ENCODE results near the gene MTX1.
"Not testable (repeated sequence)": the region's sequence is repeated elsewhere in the genome, so short reads cannot be mapped to it uniquely, and the experiment has no call there.

- TF ChIP-seq, protein P1, sequence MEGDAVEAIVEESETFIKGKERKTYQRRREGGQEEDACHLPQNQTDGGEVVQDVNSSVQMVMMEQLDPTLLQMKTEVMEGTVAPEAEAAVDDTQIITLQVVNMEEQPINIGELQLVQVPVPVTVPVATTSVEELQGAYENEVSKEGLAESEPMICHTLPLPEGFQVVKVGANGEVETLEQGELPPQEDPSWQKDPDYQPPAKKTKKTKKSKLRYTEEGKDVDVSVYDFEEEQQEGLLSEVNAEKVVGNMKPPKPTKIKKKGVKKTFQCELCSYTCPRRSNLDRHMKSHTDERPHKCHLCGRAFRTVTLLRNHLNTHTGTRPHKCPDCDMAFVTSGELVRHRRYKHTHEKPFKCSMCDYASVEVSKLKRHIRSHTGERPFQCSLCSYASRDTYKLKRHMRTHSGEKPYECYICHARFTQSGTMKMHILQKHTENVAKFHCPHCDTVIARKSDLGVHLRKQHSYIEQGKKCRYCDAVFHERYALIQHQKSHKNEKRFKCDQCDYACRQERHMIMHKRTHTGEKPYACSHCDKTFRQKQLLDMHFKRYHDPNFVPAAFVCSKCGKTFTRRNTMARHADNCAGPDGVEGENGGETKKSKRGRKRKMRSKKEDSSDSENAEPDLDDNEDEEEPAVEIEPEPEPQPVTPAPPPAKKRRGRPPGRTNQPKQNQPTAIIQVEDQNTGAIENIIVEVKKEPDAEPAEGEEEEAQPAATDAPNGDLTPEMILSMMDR (IDR thresholded peaks at IDR 0.05 in 2 of 3, conservative IDR thresholded peaks at IDR 0.05 in 1 of 3; ENCODE audit: borderline replicate concordance in 1 of 3, insufficient read depth in 1 of 3, low read depth in 2 of 3, low read length in 2 of 3): not testable (repeated sequence)
- TF ChIP-seq MAX (IDR thresholded peaks at IDR 0.05); TCF7L2 (IDR thresholded peaks at IDR 0.05; ENCODE audit: borderline replicate concordance, extremely low read depth, insufficient read depth, insufficient read length); ZBTB33 (IDR thresholded peaks at IDR 0.05; ENCODE audit: extremely low read depth, insufficient replicate concordance, low read length); EZH2phosphoT487 (IDR thresholded peaks at IDR 0.05; ENCODE audit: borderline replicate concordance); SRF (IDR thresholded peaks at IDR 0.05; ENCODE audit: low read depth); REST (IDR thresholded peaks at IDR 0.05; ENCODE audit: low read depth); SIN3A (IDR thresholded peaks at IDR 0.05; ENCODE audit: low read depth): not testable (repeated sequence)
- TF ChIP-seq, protein P2, sequence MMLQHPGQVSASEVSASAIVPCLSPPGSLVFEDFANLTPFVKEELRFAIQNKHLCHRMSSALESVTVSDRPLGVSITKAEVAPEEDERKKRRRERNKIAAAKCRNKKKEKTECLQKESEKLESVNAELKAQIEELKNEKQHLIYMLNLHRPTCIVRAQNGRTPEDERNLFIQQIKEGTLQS (IDR thresholded peaks at IDR 0.05): not testable (repeated sequence)
Observed at GRCh38 chr1:155163785-155164184, 44.7 kb upstream of the MTX1 start.
